ENCODE measurements around the gene ATXN7.
A peak's percentile ranks its signal among the peaks of the same experiment; 100 is the strongest.

ATXN7 gene

GRCh38 chr3:64026346-64026745, 162.7 kb downstream of the ATXN7 start:
- no peak for DNase-seq

- no peak for DNase-seq
Observed at GRCh38 chr3:64027658-64028057, 164.0 kb downstream of the ATXN7 start.

GRCh38 chr3:64028754-64029153, 165.1 kb downstream of the ATXN7 start:
- DNase-seq: no peak

- DNase-seq: no peak
Observed at GRCh38 chr3:64029287-64029686, 165.6 kb downstream of the ATXN7 start.

- peak; percentile 47 for DNase-seq
Observed at GRCh38 chr3:64030741-64031140, 167.1 kb downstream of the ATXN7 start.

GRCh38 chr3:64031540-64032508, 168.2 kb downstream of the ATXN7 start:
- DNase-seq: no peak

GRCh38 chr3:64033069-64033468, 169.4 kb downstream of the ATXN7 start:
- DNase-seq: no peak

- DNase-seq: no peak
Observed at GRCh38 chr3:64037084-64037483, 173.4 kb downstream of the ATXN7 start.

GRCh38 chr3:64038253-64038767, 174.6 kb downstream of the ATXN7 start:
- no peak for DNase-seq

- DNase-seq: no peak
Observed at GRCh38 chr3:64039332-64039731, 175.7 kb downstream of the ATXN7 start.

- DNase-seq: no peak
Observed at GRCh38 chr3:64039981-64040733, 176.5 kb downstream of the ATXN7 start.

GRCh38 chr3:64042952-64043351, 179.3 kb downstream of the ATXN7 start:
- DNase-seq: no peak

GRCh38 chr3:64046592-64046991, 182.9 kb downstream of the ATXN7 start:
- DNase-seq: no peak

- DNase-seq: no peak
Observed at GRCh38 chr3:64046996-64047594, 183.4 kb downstream of the ATXN7 start.

- no peak for DNase-seq
Observed at GRCh38 chr3:64047787-64048186, 184.1 kb downstream of the ATXN7 start.

- DNase-seq: no peak
Observed at GRCh38 chr3:64048631-64049061, 185.0 kb downstream of the ATXN7 start.

GRCh38 chr3:64049136-64049535, 185.5 kb downstream of the ATXN7 start:
- DNase-seq: no peak

GRCh38 chr3:64049832-64050231, 186.2 kb downstream of the ATXN7 start:
- DNase-seq: no peak
